ENCODE measurements around the gene HAND2.

HAND2 gene

DNA sequence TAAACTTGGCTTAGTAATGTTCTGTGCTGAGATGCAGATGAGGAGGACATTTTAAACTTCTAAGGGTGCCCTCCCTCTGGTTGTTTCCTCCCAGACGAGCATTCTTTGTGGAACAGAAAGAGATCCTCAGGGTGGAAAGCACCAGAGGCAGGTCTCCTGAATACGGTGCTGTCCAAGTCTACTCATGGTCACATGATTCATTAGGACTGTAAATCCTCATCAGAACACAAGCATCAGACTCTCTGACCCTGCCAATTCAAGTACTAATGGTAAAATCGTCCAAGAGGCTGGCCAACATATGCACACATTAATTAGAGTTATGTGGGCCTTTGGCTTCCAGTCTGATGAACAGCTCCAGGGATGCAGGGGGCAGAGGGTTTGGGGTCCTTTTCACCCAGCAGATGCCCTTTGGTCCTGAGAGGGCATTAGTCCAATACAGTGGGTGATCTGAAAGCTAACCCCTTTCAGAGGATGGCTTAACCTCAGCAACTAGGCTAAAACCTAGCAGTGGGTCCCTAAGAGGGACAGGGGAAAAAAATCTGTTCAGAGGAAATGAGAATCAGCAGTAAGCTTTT lies 18.2 kb downstream of the HAND2 start:
- no peaks in the 10 kb centered on the region for H3K79me2 ChIP-seq (ENCODE audit: low read length)
- no peak overlapping the region for H3K4me3 ChIP-seq (ENCODE audit: low read length)
- H3K4me2 ChIP-seq (ENCODE audit: low read length): no peak overlapping the region
- H3K27me3 ChIP-seq (ENCODE audit: low read depth, low read length): peaks cover 7% of the 10 kb centered on the region; the same call in 1 of the 2 replicates
- H3K36me3 ChIP-seq (replicated peaks; ENCODE audit: low read depth, low read length): no peaks in the 10 kb centered on the region
- TF ChIP-seq EZH2phosphoT487 (IDR thresholded peaks at IDR 0.05; ENCODE audit: low read depth): no peak
- TF ChIP-seq, protein P1, sequence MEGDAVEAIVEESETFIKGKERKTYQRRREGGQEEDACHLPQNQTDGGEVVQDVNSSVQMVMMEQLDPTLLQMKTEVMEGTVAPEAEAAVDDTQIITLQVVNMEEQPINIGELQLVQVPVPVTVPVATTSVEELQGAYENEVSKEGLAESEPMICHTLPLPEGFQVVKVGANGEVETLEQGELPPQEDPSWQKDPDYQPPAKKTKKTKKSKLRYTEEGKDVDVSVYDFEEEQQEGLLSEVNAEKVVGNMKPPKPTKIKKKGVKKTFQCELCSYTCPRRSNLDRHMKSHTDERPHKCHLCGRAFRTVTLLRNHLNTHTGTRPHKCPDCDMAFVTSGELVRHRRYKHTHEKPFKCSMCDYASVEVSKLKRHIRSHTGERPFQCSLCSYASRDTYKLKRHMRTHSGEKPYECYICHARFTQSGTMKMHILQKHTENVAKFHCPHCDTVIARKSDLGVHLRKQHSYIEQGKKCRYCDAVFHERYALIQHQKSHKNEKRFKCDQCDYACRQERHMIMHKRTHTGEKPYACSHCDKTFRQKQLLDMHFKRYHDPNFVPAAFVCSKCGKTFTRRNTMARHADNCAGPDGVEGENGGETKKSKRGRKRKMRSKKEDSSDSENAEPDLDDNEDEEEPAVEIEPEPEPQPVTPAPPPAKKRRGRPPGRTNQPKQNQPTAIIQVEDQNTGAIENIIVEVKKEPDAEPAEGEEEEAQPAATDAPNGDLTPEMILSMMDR (IDR thresholded peaks at IDR 0.05; ENCODE audit: low read depth, low read length): no peak
- H4K20me1 ChIP-seq (ENCODE audit: insufficient read depth, low read length): no peaks in the 10 kb centered on the region
- H3K9ac ChIP-seq (ENCODE audit: low read length): no peak overlapping the region
- H3K27ac ChIP-seq (ENCODE audit: low read length): no peak overlapping the region
- H3K4me1 ChIP-seq (ENCODE audit: low read length): no peaks in the 10 kb centered on the region
- no peak overlapping the region for H2AFZ ChIP-seq (ENCODE audit: low read depth, low read length)
- H3K9me3 ChIP-seq (ENCODE audit: insufficient read depth, low read length): no peaks in the 10 kb centered on the region

DNA sequence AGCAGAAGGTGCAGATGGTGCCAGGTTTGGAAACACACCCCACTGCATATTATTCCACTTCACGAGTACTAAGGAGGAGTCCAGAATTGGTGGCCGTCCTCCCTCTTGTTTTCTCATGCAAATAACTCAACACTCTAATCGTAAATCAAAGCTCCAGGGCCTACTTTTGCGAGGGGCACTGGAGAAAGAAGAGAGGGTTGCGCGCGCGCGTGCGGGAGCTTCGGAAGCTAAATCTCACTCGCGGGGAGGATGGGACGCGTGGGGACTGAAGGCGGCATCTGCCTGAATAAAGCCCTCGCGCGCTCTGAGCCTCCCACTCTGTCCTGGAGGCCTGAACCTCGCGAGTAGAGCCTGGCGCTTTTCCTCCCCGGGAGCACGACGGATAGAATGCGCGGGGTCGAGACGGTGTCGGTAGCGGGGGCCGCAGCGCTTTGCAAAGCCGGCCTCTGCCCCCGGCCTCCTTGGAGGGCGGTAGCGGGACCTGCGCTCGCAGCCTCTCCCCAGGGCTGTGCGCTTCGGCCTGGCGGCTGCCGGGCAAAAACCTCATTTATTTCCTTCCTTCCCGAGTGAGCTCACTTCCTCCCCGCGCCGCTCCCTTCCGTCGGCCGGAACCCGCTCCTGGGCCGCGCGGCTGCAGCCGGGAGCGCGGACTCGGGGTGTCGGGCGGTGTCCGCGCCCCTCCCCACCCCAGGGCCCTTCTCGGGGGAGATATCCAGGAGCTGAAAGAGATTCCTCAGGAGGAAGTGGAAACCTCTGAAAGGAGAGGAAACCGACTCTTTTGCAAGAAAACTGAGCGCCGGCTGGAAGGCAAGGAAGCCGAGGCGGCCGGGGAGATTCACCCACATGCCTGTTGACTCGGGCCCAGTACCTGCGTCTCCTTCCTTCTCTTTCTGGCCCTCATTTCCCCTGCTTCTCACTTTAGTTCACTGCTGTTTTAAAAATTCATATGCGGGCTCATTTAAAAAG lies 20.7 kb downstream of the HAND2 start:
- Histone ChIP-seq H3K9me3 (ENCODE audit: insufficient read depth, low read length) (no peaks in the 10 kb centered on the region), H3K4me2 (ENCODE audit: low read length) (no peak overlapping the region)

DNA sequence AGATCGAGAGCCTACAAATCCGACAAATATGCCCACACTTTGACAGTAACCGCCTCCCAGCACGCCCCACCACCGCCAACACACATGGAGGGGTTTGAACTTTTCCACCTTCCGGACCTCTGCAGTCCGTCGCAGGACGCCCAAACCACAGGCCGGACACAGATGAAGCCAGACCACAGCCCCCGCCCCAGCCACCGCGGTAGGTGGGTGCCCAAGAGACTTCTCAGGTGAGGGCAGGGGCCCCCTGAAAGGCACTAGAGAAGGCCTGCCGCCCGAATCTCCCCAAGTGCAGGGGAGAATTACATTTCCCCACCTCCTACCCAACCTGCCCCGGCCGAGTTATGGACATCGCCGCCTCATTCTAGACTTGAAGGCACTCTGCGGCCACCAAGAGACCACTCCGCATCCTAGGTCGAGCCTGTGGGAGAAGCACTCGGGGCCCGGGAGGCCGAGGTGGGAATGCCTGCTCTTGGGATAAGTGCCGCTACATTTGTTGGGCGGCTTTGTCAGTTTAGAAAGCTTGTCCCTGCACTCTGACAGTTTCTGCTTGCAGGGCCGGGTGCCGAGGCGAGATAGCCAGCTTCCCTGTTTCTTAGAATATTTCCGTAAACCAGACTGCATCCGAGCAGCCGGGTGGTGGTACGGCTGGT lies 21.5 kb downstream of the HAND2 start:
- Histone ChIP-seq H4K20me1 (ENCODE audit: insufficient read depth, low read length) (no peaks in the 10 kb centered on the region), H2AFZ (ENCODE audit: low read depth, low read length) (no peak overlapping the region), H3K9me3 (ENCODE audit: insufficient read depth, low read length) (no peaks in the 10 kb centered on the region), H3K36me3 (replicated peaks; ENCODE audit: low read depth, low read length) (no peaks in the 10 kb centered on the region), H3K79me2 (ENCODE audit: low read length) (no peaks in the 10 kb centered on the region), H3K4me2 (ENCODE audit: low read length) (no peak overlapping the region), H3K4me1 (ENCODE audit: low read length) (peaks cover 10% of the 10 kb centered on the region), H3K4me3 (ENCODE audit: low read length) (no peak overlapping the region), H3K27ac (ENCODE audit: low read length) (no peak overlapping the region), H3K27me3 (ENCODE audit: low read depth, low read length) (peaks cover 6% of the 10 kb centered on the region; the same call in 1 of the 2 replicates), H3K9ac (ENCODE audit: low read length) (no peak overlapping the region)
- TF ChIP-seq, protein P1 (IDR thresholded peaks at IDR 0.05; ENCODE audit: low read depth, low read length): no peak
- no peak for TF ChIP-seq EZH2phosphoT487 (IDR thresholded peaks at IDR 0.05; ENCODE audit: low read depth)

More for the DNA sequence above, 20.7 kb downstream of the HAND2 start:
- H3K4me3 ChIP-seq (ENCODE audit: low read length): no peak overlapping the region
- H3K4me1 ChIP-seq (ENCODE audit: low read length): peaks cover 10% of the 10 kb centered on the region
- no peaks in the 10 kb centered on the region for H3K36me3 ChIP-seq (replicated peaks; ENCODE audit: low read depth, low read length)
- no peak overlapping the region for H2AFZ ChIP-seq (ENCODE audit: low read depth, low read length)
- H3K79me2 ChIP-seq (ENCODE audit: low read length): no peaks in the 10 kb centered on the region
- no peaks in the 10 kb centered on the region for H4K20me1 ChIP-seq (ENCODE audit: insufficient read depth, low read length)
- H3K27me3 ChIP-seq (ENCODE audit: low read depth, low read length): peaks cover 7% of the 10 kb centered on the region; the same call in 1 of the 2 replicates
- H3K27ac ChIP-seq (ENCODE audit: low read length): no peak overlapping the region
- TF ChIP-seq, protein P1 (IDR thresholded peaks at IDR 0.05; ENCODE audit: low read depth, low read length): no peak
- TF ChIP-seq EZH2phosphoT487 (IDR thresholded peaks at IDR 0.05; ENCODE audit: low read depth): no peak
- no peak overlapping the region for H3K9ac ChIP-seq (ENCODE audit: low read length)
